Hematopoietic multipotent progenitor cell (in vitro differentiated cells): Measurements from ENCODE around the gene NYAP1. TPM values are rescaled to one million over a fixed set of nuclear protein-coding genes. Genes with fewer than 3 reads are reported as not detected.
"Not testable (repeated sequence)": the region's sequence is repeated elsewhere in the genome, so short reads cannot be mapped to it uniquely, and the experiment has no call there.

ENCODE experiments used
- DNase-seq, 3 donors: peaks; one replicate each; pipeline ENCODE4 v3.0.0-alpha.2; 2011 to 2015; ENCODE audit warnings: low read depth in 2 of 3, low spot score in 2 of 3
- total RNA-seq: library from RNA; depleted of rRNA; stranded (reverse); fragments of >200 nt; gene quantifications from one replicate; pipeline ENCODE4 v1.2.3, GENCODE V29; 2012

NYAP1 gene
- total RNA-seq, 1 donor, result under 0.01 TPM

DNA sequence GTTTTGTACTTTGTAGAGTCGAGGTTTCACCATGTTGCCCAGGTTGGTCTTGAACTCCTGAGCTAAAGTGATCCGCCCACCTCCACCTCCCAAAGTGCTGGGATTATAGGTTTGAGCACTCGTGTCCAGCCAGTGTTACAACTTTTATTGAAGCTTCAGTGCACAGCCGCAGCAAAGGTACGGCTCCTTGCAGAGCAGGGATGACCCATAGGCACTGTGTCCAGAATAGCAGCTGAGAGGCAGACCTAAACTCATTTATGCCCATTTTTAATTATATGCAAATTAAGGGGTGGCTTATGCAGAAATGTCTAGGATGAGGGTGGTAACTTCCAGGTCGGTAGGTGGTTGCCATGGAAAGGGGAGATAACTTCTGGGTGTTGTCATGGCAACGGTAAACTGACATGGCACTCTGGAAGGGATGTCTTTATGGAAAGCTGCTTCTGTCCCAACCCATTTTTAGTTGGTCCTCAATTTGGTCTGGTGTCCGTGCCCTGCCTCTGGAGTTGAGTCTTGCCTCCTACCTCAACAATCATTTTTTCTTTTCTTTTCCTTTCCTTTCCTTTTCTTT is 22.7 kb downstream of the NYAP1 start:
- DNase-seq, result no peak

DNA sequence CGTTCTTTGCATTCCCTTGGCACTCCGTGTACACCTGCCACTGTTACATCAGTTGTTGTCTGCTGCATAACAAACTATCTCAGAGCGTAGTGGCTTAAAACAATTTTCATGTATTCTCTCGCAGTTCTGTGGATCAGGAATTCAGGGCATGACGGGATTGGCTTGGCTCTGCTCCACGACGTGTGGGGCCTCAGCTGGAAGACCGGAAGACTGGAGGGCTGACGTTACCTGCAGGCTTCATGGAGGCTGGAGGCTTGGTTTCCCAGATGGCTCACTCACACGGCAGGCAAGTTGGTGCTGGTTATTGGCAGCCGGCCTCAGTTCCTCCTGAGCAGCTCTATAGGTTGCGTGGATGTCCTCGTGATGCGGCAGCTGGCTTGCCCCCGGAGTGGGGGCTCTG is 25.5 kb downstream of the NYAP1 start:
- DNase-seq, result no peak

DNA sequence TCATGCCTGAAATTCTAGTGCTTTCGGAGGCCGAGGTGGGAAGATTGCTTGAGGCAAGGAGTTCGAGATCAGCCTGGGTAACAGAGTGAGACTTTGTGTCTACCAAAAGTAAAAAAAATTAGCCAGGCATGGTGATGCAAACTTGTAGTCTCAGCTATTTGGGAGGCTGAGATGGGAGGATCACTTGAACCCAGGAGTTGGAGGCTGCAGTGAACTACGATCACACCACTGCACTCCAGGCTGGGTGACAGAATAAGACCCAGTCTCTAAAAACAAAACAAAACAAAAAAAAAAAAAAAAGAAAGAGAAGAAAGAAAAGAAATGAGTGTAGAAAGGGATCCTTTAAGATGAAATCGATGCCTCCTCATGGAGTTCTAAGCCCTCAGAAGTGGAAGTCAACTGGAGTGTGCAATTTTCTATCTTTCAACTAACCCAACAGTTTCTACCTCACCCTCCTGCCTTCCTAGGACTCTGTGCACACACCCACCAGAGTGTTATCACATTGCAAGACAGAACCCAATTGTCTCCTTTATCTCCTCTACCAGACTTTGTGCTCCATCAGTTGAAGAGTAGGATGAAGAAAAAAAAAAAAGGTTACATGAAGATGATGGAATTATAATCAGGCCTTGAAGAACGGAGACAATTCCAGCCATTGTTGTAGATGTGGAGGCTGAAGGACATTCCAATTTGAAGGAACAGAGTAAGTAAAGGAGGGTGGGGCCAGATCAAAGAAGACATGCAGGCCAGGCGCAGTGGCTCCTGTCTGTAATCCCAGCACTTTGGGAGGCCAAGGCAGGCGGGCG is 26.9 kb downstream of the NYAP1 start:
- no peak for DNase-seq

GRCh38 chr7:100513212-100513810 is 29.6 kb downstream of the NYAP1 start:
- DNase-seq, result peak in 1 of 3 donors; percentile 7

GRCh38 chr7:100515072-100515532 is 31.4 kb downstream of the NYAP1 start:
- DNase-seq, result no peak

DNA sequence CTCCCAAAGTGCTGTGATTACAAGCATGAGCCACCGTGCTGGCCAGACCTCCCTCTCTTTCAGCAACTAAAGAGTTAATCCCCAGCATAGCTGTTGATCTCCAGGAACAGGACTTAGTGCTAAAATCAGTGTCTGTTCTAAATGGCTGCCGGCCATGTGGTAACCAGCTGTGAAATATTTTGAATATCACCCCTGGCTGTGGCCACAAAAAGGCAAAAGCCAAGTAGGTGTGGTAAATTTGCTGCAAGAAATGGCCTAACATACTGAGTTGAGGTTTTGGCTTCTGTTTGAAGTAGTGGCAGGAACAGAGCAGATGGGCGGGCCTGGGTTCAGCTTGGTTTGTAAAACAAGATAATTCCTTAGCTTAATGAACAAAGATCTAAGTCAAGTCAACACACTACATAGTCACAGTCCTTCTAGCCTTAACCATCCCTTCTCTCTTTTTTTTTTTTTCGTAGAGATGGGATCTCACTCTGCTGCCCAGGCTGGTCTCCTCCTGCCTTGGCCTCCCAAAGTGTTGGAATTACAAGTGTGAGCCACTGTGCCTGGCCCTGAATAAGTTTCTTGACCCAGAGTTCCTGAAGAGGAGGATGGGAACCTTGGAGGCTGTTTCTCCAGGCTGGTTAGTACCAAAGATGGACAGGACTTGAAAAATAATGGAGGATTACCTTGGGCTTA is 32.5 kb downstream of the NYAP1 start:
- peak in 2 of 3 donors; percentile 16 to 51 for DNase-seq

- DNase-seq, result no peak
Observed at GRCh38 chr7:100517305-100517704, 33.6 kb downstream of the NYAP1 start.

DNA sequence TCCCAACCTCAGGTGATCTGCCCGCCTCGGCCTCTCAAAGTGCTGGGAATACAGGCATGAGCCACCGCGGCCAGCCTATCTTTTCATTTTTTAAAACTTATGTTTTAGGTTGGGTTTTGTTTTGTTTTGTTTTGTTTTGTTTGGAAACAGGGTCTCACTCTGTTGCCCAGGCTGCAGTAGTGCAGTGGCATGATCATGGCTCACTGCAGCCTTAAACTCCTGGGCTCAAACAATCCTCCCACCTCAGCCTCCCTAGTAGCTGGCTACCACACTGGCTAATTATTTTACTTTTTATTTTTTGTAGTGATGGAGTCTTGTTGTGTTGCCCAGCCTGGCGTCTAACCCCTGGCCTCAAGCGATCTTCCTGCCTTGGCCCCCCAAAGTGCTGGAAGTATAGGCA is 35.9 kb downstream of the NYAP1 start:
- no peak for DNase-seq

- no peak for DNase-seq
Observed at GRCh38 chr7:100520138-100520537, 36.4 kb downstream of the NYAP1 start.

DNA sequence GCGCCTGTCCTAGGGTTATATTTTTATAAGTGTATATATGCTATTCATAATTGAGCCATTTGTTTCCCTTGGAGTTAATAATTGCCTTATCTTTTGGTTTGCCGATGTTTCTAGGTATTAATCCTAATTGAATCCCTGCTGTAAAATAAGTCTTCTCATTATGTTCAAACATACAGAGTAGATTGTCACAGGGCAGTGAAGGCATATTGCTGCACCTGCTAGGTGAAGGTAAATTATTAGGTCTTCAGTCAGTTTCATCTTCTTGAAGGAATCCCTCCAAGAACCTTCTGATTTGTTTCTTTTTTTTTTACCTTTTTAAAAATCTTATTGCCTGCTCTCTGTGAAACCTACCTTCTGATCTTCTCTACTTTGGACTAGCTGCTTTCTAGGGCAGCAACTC is 37.3 kb downstream of the NYAP1 start:
- DNase-seq, result no peak

GRCh38 chr7:100521909-100522593 is 38.3 kb downstream of the NYAP1 start:
- DNase-seq, result not testable (repeated sequence)

DNA sequence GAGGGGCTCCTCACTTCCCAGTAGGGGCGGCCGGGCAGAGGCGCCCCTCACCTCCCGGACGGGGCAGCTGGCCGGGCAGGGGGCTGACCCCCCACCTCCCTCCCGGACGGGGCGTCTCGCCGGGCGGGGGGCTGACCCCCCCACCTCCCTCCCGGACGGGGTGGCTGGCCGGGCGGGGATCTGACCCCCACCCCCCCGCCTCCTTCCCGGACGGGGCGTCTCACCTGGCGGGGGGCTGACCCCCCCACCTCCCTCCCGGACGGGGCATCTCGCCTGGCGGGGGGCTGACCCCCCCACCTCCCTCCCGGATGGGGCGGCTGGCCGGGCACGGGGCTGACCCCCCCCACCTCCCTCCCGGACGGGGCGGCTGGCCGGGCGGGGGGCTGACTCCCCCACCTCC is 39.5 kb downstream of the NYAP1 start:
- DNase-seq, result not testable (repeated sequence)

- DNase-seq, result not testable (repeated sequence)
Observed at GRCh38 chr7:100528108-100528866, 44.6 kb downstream of the NYAP1 start.

DNA sequence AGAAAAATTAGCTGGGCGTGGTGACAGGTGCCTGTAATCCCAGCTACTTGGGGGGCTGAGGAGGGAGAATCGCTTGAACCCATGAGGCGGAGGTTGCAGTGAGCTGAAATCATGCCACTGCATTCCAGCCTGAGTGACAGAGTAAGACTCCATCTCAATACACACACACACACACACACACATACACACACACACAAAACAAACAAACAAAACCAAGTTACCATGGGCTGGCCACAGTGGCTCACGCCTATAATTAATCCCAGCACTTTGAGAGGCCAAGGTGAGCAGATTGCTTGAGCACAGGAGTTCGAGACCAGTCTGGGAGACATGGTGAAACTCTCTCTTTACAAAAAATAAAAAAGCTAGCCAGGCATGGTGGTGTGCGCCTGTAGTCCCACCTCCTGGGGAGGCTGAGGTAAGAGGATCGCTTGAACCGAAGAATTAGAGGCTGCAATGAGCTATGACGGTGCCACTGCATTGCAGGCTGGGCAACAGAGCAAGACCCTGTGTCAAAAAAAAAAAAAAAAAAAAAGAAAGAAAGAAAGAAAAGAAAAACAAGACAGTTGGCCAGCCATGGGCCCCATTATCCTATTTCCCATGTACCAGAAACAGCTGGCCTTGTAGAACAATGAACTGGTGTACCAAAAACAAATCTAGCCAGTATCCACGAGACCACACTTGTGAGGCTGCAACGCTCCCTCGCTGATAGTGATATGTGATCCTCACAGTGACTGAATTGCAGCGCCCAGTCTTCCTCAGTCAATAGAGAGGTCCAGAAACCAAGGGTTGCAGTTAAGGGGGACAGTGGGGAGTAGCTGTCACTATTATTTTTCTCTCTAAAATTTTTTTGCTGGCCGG is 48.7 kb downstream of the NYAP1 start:
- DNase-seq, result no peak

GRCh38 chr7:100535982-100536381 is 52.3 kb downstream of the NYAP1 start:
- DNase-seq, result not testable (repeated sequence)

DNA sequence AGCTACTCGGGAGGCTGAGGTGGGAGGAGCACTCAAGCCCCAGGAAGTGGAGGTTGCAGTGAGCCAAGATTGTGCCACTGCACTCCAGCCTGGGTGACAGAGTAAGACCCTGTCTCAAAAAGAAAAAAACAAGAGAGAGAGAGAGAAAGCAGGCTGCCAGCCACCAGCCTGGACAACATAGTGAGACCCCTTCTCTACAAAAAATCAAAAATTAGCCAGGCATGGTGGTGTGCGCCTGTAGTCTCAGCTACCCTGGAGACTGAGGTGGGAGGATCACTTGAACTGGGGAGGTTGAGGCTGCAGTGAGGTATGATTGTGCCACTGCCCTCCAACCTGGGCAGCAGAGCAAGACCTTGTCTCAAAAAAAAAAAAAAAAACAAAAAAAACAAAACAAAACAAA is 53.0 kb downstream of the NYAP1 start:
- DNase-seq, result not testable (repeated sequence)

DNA sequence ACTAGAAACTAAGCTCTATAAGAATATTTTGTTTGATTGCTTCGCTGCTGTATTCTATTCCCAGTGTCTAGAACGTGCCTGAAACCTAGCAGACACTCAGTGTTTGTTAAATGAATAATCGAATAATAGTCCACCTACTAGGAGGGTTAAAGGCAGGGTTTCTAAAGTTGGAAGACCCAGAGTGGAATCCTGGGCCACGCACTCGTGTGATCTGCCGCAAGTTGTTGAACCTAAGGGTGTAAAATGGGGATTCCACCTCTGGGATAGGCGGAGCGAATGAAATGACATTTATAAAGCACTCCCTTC is 54.6 kb downstream of the NYAP1 start:
- no peak for DNase-seq

- DNase-seq, result peak; percentile 97 to 100 (median 100)
Observed at GRCh38 chr7:100538654-100539435, 55.1 kb downstream of the NYAP1 start, which contains the start of gene AGFG2. Gene AGFG2, plus strand, starts transcription at chr7:100539203. Its CDS starts 144 bp downstream, at chr7:100539347.
